CD14-positive monocyte (primary cell): ENCODE measurements around the gene SSH3. TPM values are rescaled to one million over a fixed set of nuclear protein-coding genes. Genes with fewer than 3 reads are reported as not detected.

ENCODE experiments used
- DNase-seq, 3 donors: peaks; one replicate each; pipeline ENCODE4 v3.0.0-alpha.2; 2011 to 2022
- H2AFZ ChIP-seq: 2 replicates; pipeline ENCODE4 v1.6.0; 2012; ENCODE audit warnings: mild to moderate bottlenecking, low read depth, low read length, inconsistent platforms; ENCODE audit not compliant: insufficient read depth, poor library complexity, severe bottlenecking
- H3K27ac ChIP-seq, 2 donors: 1 replicate in 1 of 2; 2 replicates in 1 of 2; pipeline ENCODE4 v1.5.1; 2012 to 2013; ENCODE audit warnings: low read length in 2 of 2, control low read depth in 1 of 2, inconsistent platforms in 1 of 2, low read depth in 1 of 2, mild to moderate bottlenecking in 1 of 2
- H3K27me3 ChIP-seq, 2 donors: one replicate each; pipeline versions ENCODE4 v1.6.0 to v1.6.1; 2011 to 2013; ENCODE audit warnings: low read length in 2 of 2; ENCODE audit not compliant: control insufficient read depth in 2 of 2, insufficient read depth in 2 of 2
- H3K36me3 ChIP-seq, 2 donors: replicated peaks in 1 of 2; 1 replicate in 1 of 2; 2 replicates in 1 of 2; pipeline versions ENCODE4 v1.5.1 to v1.6.1; 2012 to 2013; ENCODE audit warnings: low read length in 2 of 2, control low read depth in 1 of 2, inconsistent platforms in 1 of 2, mild to moderate bottlenecking in 1 of 2; ENCODE audit not compliant: insufficient read depth in 2 of 2, control insufficient read depth in 1 of 2
- H3K4me1 ChIP-seq, 2 donors: 1 replicate in 1 of 2; 2 replicates in 1 of 2; pipeline versions ENCODE4 v1.5.1 to v1.6.1; 2012 to 2013; ENCODE audit warnings: low read length in 2 of 2, control low read depth in 1 of 2, inconsistent platforms in 1 of 2, mild to moderate bottlenecking in 1 of 2, moderate library complexity in 1 of 2; ENCODE audit not compliant: insufficient read depth in 2 of 2, control insufficient read depth in 1 of 2
- H3K4me2 ChIP-seq: replicated peaks from 2 replicates; pipeline ENCODE3; 2012; ENCODE audit warnings: low read length, moderate library complexity, mild to moderate bottlenecking; ENCODE audit not compliant: poor library complexity, severe bottlenecking; ENCODE audit errors: extremely low read depth
- H3K4me3 ChIP-seq, 3 experiments: fragments of 200-600 bp in 1 of 3; sonication (generic) in 1 of 3; replicated peaks in 1 of 3; 1 replicate in 2 of 3; 2 replicates in 1 of 3; pipeline ENCODE4 v1.5.1; 2011 to 2013; ENCODE audit warnings: low read length in 3 of 3, mild to moderate bottlenecking in 3 of 3, control low read depth in 2 of 3, low read depth in 2 of 3, inconsistent platforms in 1 of 3, moderate library complexity in 1 of 3
- H3K79me2 ChIP-seq: 2 replicates; pipeline ENCODE4 v1.6.0; 2012; ENCODE audit warnings: mild to moderate bottlenecking, control low read depth, inconsistent platforms, low read length, moderate library complexity; ENCODE audit not compliant: insufficient read depth
- H3K9ac ChIP-seq: 2 replicates; pipeline ENCODE4 v1.6.0; 2017; ENCODE audit warnings: low read length, mild to moderate bottlenecking; ENCODE audit not compliant: insufficient read depth, poor library complexity, severe bottlenecking
- H3K9me3 ChIP-seq, 2 donors: replicated peaks in 1 of 2; 1 replicate in 1 of 2; 2 replicates in 1 of 2; pipeline versions ENCODE4 v1.5.1 to v1.6.1; 2012 to 2013; ENCODE audit warnings: low read length in 2 of 2, control low read depth in 1 of 2; ENCODE audit not compliant: control insufficient read depth in 1 of 2, insufficient read depth in 1 of 2
- H4K20me1 ChIP-seq: 2 replicates; pipeline ENCODE4 v1.6.0; 2012; ENCODE audit warnings: mild to moderate bottlenecking, low read length, control low read depth, moderate library complexity; ENCODE audit not compliant: insufficient read depth
- H3K27ac Mint-ChIP-seq, 7 donors: one replicate each; pipeline ENCODE4 v1.8.0; 2020; ENCODE audit warnings: mild to moderate bottlenecking in 7 of 7, mixed read lengths in 7 of 7, moderate library complexity in 6 of 7, inconsistent platforms in 2 of 7
- H3K27me3 Mint-ChIP-seq, 3 donors: one replicate each; pipeline ENCODE4 v1.8.0; 2021 to 2022; ENCODE audit warnings: low read depth in 3 of 3, mild to moderate bottlenecking in 3 of 3, mixed read lengths in 3 of 3, moderate library complexity in 3 of 3, inconsistent platforms in 1 of 3
- H3K36me3 Mint-ChIP-seq, 2 donors: one replicate each; pipeline ENCODE4 v1.8.0; 2020; ENCODE audit warnings: mixed read lengths in 2 of 2, inconsistent platforms in 1 of 2, mild to moderate bottlenecking in 1 of 2
- H3K4me1 Mint-ChIP-seq: one replicate; pipeline ENCODE4 v1.8.0; 2020; ENCODE audit warnings: mild to moderate bottlenecking, mixed read lengths
- H3K4me3 Mint-ChIP-seq, 2 donors: one replicate each; pipeline ENCODE4 v1.8.0; 2020; ENCODE audit warnings: mild to moderate bottlenecking in 2 of 2, mixed read lengths in 2 of 2, moderate library complexity in 1 of 2
- H3K9me3 Mint-ChIP-seq, 7 donors: one replicate each; pipeline ENCODE4 v1.8.0; 2020 to 2022; ENCODE audit warnings: mixed read lengths in 7 of 7, mild to moderate bottlenecking in 6 of 7, moderate library complexity in 6 of 7, inconsistent platforms in 2 of 7
- WGBS: methylation state at CpG from one replicate; pipeline ENCODE4 v1.1.5; 2013; ENCODE audit warnings: missing lambda C conversion rate; ENCODE audit not compliant: insufficient coverage; 5-methylcytosine and 5-hydroxymethylcytosine counted together
- intact Hi-C, 2 donors: fragments of 100-400 bp; cut with micrococcal nuclease; formaldehyde crosslinking; loops; one replicate each; pipeline versions ENCODE4 v1.15.0 to v1.15.1; 2023
- polyA plus RNA-seq, 3 donors: library from polyadenylated mRNA; depleted of rRNA in 1 of 3; unstranded in 2 of 3; stranded (reverse) in 1 of 3; fragments of 300-500 nt in 2 of 3; fragments of >200 nt in 1 of 3; fragmentation: Illumina TruSeq in 2 of 3; gene quantifications; 1 replicate in 2 of 3; 2 replicates in 1 of 3; pipeline ENCODE4 v1.2.3, GENCODE V29; 2012 to 2021
- TF ChIP-seq, protein P1 (sequence below): fragments of 200-600 bp; IDR thresholded peaks from one replicate; pipeline ENCODE4 v1.8.0; 2022; ENCODE audit warnings: antibody characterized with exemption, mild to moderate bottlenecking

SSH3 gene
- polyA plus RNA-seq, 3 donors: 3.6 to 23.3 (median 5.8) TPM

DNA sequence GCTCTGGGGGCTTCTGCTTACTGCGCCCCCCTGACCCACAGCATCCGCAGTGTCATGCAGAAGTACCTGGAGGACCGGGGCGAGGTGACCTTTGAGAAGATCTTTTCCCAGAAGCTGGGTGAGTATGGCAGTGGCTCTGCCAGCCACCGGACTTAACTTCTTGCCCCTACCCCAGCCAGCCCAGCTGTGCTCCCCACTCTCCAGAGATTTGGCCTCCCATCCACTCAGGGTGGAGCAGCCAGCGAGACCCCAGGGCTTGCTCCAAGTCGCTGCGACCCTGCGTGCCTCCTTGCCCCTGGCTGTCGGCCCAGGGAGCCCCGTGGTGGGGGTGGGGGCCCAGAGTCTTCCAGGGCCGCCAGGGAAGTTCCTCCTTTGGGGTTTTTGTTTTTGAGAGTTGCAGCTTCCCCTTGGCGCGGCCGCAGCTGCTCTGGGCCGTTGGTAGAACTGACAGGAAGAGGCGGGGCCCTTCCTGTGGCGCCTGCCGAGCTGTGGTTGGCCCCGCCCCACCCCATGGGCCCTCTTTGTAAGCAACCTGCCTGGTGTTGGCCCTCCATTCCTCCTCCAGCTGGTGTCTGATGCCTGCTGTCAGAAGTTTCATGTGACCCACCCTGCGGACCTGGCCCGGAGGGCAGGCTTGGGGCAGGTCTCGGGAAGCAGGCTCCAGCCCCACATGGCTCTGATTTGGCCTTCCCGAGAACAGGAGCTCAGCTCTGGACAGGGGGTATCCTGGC lies 25.9 kb upstream of the SSH3 start:
- Histone ChIP-seq H3K27me3 (no peaks in the 10 kb centered on the region), H2AFZ (no peak overlapping the region), H3K79me2 (peaks cover 100% of the 10 kb centered on the region), H3K4me3 (peak overlapping the region; percentile 3 to 97 (median 23)), H3K4me2 (peak overlapping the region; percentile 83), H3K36me3 (peaks cover 67 to 70% of the 10 kb centered on the region in 2 donors), H3K9ac (peak overlapping the region; percentile 62), H3K9me3 (no peaks in the 10 kb centered on the region), H3K27ac (peak overlapping the region; percentile 92 to 99), H3K4me1 (peaks cover 100% of the 10 kb centered on the region in 2 donors), H4K20me1 (peaks cover 47% of the 10 kb centered on the region)
- H3K36me3 Mint-ChIP-seq: peaks cover 58 to 94% of the 10 kb centered on the region in 2 donors
- H3K27ac Mint-ChIP-seq: peak overlapping the region; percentile 93 to 98 (median 97)
- TF ChIP-seq, protein P1, sequence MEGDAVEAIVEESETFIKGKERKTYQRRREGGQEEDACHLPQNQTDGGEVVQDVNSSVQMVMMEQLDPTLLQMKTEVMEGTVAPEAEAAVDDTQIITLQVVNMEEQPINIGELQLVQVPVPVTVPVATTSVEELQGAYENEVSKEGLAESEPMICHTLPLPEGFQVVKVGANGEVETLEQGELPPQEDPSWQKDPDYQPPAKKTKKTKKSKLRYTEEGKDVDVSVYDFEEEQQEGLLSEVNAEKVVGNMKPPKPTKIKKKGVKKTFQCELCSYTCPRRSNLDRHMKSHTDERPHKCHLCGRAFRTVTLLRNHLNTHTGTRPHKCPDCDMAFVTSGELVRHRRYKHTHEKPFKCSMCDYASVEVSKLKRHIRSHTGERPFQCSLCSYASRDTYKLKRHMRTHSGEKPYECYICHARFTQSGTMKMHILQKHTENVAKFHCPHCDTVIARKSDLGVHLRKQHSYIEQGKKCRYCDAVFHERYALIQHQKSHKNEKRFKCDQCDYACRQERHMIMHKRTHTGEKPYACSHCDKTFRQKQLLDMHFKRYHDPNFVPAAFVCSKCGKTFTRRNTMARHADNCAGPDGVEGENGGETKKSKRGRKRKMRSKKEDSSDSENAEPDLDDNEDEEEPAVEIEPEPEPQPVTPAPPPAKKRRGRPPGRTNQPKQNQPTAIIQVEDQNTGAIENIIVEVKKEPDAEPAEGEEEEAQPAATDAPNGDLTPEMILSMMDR: no peak
- H3K4me1 Mint-ChIP-seq: peaks cover 98% of the 10 kb centered on the region
- WGBS: 0% methylated on average over 19 of the region's 24 CpGs
- intact Hi-C loops: loop anchor here in 1 of 2 donors (1.0 to 10.0 kb wide), 3 partner anchors 8 to 227 kb away; partner anchors contain the start of genes CDK2AP2 and PITPNM1
- peak; percentile 96 to 98 (median 96) for DNase-seq
- H3K9me3 Mint-ChIP-seq: peaks cover 0 to 3% (median 2%) of the 10 kb centered on the region in 7 donors
- peak overlapping the region; percentile 73 to 84 for H3K4me3 Mint-ChIP-seq
- peaks cover 0 to 6% (median 4%) of the 10 kb centered on the region in 3 donors for H3K27me3 Mint-ChIP-seq

GRCh38 chr11:67278135-67278938 lies 25.0 kb upstream of the SSH3 start:
- Histone ChIP-seq H3K36me3 (peaks cover 68 to 72% of the 10 kb centered on the region in 2 donors), H3K9ac (peak overlapping the region; percentile 62), H3K79me2 (peaks cover 99% of the 10 kb centered on the region), H3K4me3 (peak overlapping the region; percentile 3 to 97 (median 23)), H4K20me1 (peaks cover 38% of the 10 kb centered on the region), H3K4me1 (peaks cover 100% of the 10 kb centered on the region in 2 donors), H3K27ac (peak overlapping the region; percentile 92 to 99), H2AFZ (no peak overlapping the region), H3K9me3 (no peaks in the 10 kb centered on the region), H3K4me2 (peak overlapping the region; percentile 83), H3K27me3 (no peaks in the 10 kb centered on the region)
- Mint-ChIP-seq H3K36me3 (peaks cover 64 to 94% of the 10 kb centered on the region in 2 donors), H3K4me3 (peak overlapping the region; percentile 73 to 84), H3K27me3 (peaks cover 0 to 7% (median 4%) of the 10 kb centered on the region in 3 donors), H3K4me1 (peaks cover 98% of the 10 kb centered on the region), H3K9me3 (peaks cover 0 to 3% (median 2%) of the 10 kb centered on the region in 7 donors), H3K27ac (peak overlapping the region; percentile 93 to 98 (median 97))
- intact Hi-C loops: loop anchor here in 1 of 2 donors (10.0 kb wide), 1 partner anchor 226 kb away; the partner anchor contains the start of genes CDK2AP2 and PITPNM1
- TF ChIP-seq, protein P1: no peak
- DNase-seq: no peak
- WGBS: 51% methylated on average over 13 of the region's 14 CpGs
